Head of caudate nucleus (tissue), 42 donors: ENCODE data around the gene DMXL1.
"Not testable (repeated sequence)": the region's sequence is repeated elsewhere in the genome, so short reads cannot be mapped to it uniquely, and the experiment has no call there.

ENCODE experiments used
- DNase-seq, 42 donors: peaks; one replicate each; pipeline versions ENCODE4 v3.0.0 to v3.0.0-alpha.2; 2020 to 2021; ENCODE audit warnings: mixed read lengths in 7 of 42
- intact Hi-C: fragments of 100-400 bp; cut with DNase I; formaldehyde crosslinking; loops from one replicate; pipeline ENCODE4 v1.15.0; 2022

DMXL1 gene

GRCh38 chr5:119239119-119239417 lies 168.2 kb downstream of the DMXL1 start:
- no peak for DNase-seq
- intact Hi-C loops: no loop called here

- intact Hi-C loops, DNase-seq: not testable (repeated sequence)
These were observed 168.9 kb downstream of the DMXL1 start for GRCh38 chr5:119239826-119240225.

GRCh38 chr5:119243888-119244287 lies 173.0 kb downstream of the DMXL1 start:
- intact Hi-C loops: no loop called here
- DNase-seq: no peak

- DNase-seq: no peak
- intact Hi-C loops: no loop called here
These were observed 180.3 kb downstream of the DMXL1 start for GRCh38 chr5:119250946-119251901.

- no peak for DNase-seq
- intact Hi-C loops: no loop called here
These were observed 184.9 kb downstream of the DMXL1 start for GRCh38 chr5:119255571-119256356.

- no peak for DNase-seq
- intact Hi-C loops: no loop called here
These were observed 186.7 kb downstream of the DMXL1 start for GRCh38 chr5:119257613-119258012.

- intact Hi-C loops: loop anchor here (10.0 kb wide), 2 partner anchors 189 to 279 kb away; partner anchors contain the start of genes DMXL1 and DTWD2
- no peak for DNase-seq
These were observed 192.8 kb downstream of the DMXL1 start for GRCh38 chr5:119263639-119264038.

GRCh38 chr5:119264186-119264585 lies 193.3 kb downstream of the DMXL1 start:
- intact Hi-C loops: loop anchor here (10.0 kb wide), 2 partner anchors 189 to 279 kb away; partner anchors contain the start of genes DMXL1 and DTWD2
- DNase-seq: no peak

- intact Hi-C loops: loop anchor here (10.0 kb wide), 2 partner anchors 193 to 283 kb away; partner anchors contain the start of genes DMXL1 and DTWD2
- DNase-seq: peak; percentile 77 to 97 (median 91)
These were observed 197.1 kb downstream of the DMXL1 start for GRCh38 chr5:119267958-119268386.

- intact Hi-C loops: loop anchor here (10.0 kb wide), 2 partner anchors 194 to 284 kb away; partner anchors contain the start of genes DMXL1 and DTWD2
- DNase-seq: peak; percentile 83 to 98 (median 96)
These were observed 197.6 kb downstream of the DMXL1 start for GRCh38 chr5:119268387-119269060.

GRCh38 chr5:119269061-119269944 lies 198.4 kb downstream of the DMXL1 start:
- intact Hi-C loops: loop anchor here (10.0 kb wide), 2 partner anchors 195 to 285 kb away; partner anchors contain the start of genes DMXL1 and DTWD2
- DNase-seq: peak in 13 of 42 donors; percentile 7 to 33 (median 13)

- intact Hi-C loops: loop anchor here (10.0 kb wide), 1 partner anchor 145 kb away; no protein-coding TSS in a partner anchor
- no peak for DNase-seq
These were observed 199.3 kb downstream of the DMXL1 start for GRCh38 chr5:119270121-119270565.

GRCh38 chr5:119270960-119271757 lies 200.3 kb downstream of the DMXL1 start:
- intact Hi-C loops: loop anchor here (10.0 kb wide), 1 partner anchor 144 kb away; no protein-coding TSS in a partner anchor
- DNase-seq: no peak

- intact Hi-C loops: loop anchor here (10.0 kb wide), 1 partner anchor 143 kb away; no protein-coding TSS in a partner anchor
These were observed 201.2 kb downstream of the DMXL1 start for GRCh38 chr5:119271758-119272730.

GRCh38 chr5:119273391-119273839 lies 202.5 kb downstream of the DMXL1 start:
- peak in 1 of 42 donors; percentile 20 for DNase-seq
- intact Hi-C loops: loop anchor here (10.0 kb wide), 1 partner anchor 141 kb away; no protein-coding TSS in a partner anchor

More at GRCh38 chr5:119271758-119272730, 201.2 kb downstream of the DMXL1 start:
- no peak for DNase-seq
